HG02571 (cell line): Measurements from ENCODE around the gene ZNF521.

Experiments used
- ATAC-seq: cut with Tn5 transposase; IDR thresholded peaks from one replicate; pipeline ENCODE4 v1.9.1; 2021; ENCODE audit warnings: mild to moderate bottlenecking, moderate library complexity; ENCODE audit not compliant: unreplicated experiment

The ZNF521 gene

GRCh38 chr18:25136416-25137196 is 215.4 kb downstream of the ZNF521 start:
- ATAC-seq: no peak

GRCh38 chr18:25134861-25135260 is 217.1 kb downstream of the ZNF521 start:
- ATAC-seq: no peak

- no peak for ATAC-seq
These were observed 218.1 kb downstream of the ZNF521 start for GRCh38 chr18:25133879-25134278.

- ATAC-seq: no peak
These were observed 219.0 kb downstream of the ZNF521 start for GRCh38 chr18:25132786-25133496.

DNA sequence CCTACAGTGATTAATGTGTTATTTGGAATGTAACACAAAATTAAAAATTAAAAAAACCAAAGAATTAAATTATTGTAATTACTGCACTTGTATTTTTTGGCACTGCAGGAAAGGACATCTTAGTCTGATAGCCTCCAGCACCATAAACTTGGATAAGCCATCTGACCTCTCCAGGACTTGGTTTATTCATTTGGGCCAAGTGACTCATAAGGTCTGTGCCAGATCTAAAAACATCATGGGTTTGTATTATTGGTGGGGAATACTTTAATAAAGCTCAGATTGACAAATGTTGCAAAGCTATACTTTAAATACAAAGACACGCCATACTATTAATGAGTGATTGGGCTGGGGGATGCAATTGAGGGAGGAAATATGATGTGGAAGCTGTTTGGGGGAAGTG is 225.2 kb downstream of the ZNF521 start:
- ATAC-seq: no peak

DNA sequence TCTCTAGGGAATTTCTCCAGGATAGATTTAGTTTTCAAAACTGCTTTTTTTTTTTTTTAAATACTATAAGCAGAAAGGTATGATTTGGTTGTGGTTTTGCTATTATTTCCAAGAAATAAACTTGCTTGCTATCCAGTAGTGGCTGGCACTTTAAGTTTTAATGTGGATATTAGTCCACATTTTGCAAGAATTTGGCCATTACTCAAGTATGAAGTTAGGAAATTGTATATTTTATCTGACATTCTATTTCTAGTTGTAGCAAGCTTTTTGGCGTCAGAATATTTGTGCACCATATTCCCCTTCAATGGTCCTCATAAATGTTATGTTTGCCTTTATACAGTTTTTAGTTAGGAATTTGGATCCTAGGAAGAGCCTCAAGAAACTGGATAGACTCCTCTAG is 226.3 kb downstream of the ZNF521 start:
- ATAC-seq: no peak

GRCh38 chr18:25123438-25124232 is 228.3 kb downstream of the ZNF521 start:
- no peak for ATAC-seq

DNA sequence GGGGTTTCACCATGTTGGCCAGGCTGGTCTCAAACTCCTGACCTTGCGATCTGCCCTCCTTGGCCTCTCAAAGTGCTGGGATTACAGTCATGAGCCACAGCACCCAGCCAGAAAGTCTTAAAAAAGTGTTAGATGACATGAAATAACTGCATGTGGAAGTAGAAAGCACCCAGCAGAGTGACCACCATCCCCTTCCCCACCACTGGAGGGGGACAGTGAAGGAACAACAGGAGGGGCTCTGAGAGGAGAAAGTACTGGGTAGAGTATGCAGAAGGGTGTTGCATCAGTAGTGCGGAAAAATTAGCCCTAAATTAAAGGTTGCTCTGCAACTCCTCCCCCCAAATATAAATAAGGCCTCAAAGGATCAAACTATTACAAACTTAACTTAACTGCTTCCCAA is 230.5 kb downstream of the ZNF521 start:
- ATAC-seq: no peak

GRCh38 chr18:25113566-25113965 is 238.4 kb downstream of the ZNF521 start:
- ATAC-seq: no peak

DNA sequence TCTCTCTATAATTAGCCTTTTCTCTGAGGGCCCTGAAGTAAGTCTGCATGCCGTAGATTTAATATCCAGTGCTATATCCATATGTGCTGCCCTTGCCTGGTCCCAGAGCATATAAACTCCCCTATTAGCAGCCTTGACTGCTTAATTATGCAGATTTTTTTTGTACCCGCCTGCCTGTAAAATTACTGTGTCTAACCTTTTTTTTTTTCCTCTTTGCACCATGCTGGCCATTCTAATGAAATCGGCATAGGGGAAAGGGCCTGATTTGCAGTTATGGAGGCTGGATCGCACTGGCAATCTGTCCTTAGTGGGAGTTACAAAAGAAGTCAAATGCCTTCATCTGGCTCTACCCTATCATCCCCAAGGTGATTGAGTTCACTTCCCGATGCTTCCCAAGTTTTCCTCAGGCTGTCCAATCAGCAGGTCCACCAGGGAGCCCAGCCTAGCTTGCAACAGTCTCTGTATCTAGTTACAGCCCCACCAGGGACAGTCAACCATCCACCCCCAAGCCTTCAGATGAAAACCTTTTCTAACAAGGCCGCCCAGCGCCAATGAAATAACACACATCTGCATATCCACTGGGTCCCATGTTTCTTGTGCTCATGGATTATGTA is 239.0 kb downstream of the ZNF521 start:
- ATAC-seq: no peak

- no peak for ATAC-seq
These were observed 240.3 kb downstream of the ZNF521 start for GRCh38 chr18:25111377-25112288.

DNA sequence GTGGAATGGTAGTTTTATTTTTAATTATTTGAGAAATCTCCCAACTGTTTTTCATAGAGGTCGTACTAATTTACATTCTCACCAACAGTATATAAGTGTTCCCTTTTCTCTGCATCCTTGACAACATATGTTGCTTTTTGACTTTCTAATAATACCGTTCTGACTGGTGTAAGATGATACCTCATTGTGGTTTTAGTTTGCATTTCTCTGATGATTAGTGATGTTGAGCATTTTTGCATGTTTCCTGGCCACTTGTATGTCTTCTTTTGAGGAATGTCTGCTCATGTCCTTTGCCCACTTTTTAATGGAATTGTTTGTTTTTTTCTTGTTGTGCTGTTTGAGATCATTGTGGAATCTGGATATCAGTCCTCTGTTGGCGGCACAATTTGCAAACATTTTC is 242.5 kb downstream of the ZNF521 start:
- ATAC-seq: no peak

- ATAC-seq: no peak
These were observed 248.4 kb downstream of the ZNF521 start for GRCh38 chr18:25103468-25104155.

- no peak for ATAC-seq
These were observed 249.3 kb downstream of the ZNF521 start for GRCh38 chr18:25102662-25103061.

- ATAC-seq: no peak
These were observed 251.5 kb downstream of the ZNF521 start for GRCh38 chr18:25100418-25100817.

DNA sequence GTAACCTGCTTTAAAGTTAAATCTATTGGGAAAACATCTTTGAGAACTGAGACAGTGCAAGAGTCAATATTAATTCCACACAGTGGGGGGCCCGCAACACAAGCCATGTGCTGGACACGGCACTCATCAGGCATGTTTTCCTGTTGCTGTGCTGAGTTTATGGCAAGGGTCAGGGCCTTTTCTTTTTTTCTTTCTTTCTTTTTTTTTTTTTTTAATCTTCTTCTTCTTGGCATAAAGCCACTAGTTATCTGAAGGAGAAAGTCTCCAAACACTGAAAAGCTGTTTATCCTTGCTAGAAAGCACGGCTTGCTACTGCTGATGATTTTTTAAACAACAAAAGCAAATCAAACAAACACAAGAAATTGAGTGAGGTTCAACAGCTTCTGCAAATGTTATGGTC is 252.1 kb downstream of the ZNF521 start:
- ATAC-seq: no peak

- ATAC-seq: no peak
These were observed 254.4 kb downstream of the ZNF521 start for GRCh38 chr18:25097569-25098056.

GRCh38 chr18:25097057-25097456 is 254.9 kb downstream of the ZNF521 start:
- ATAC-seq: no peak

GRCh38 chr18:25093141-25093540 is 258.8 kb downstream of the ZNF521 start:
- no peak for ATAC-seq
